GM12873 (cell line): Measurements from ENCODE around the gene GTPBP4.

Experiments
- TF ChIP-seq, protein P1 (sequence below): IDR thresholded peaks from 2 replicates; pipeline ENCODE4 v1.5.1; 2012; ENCODE audit warnings: low read depth, mild to moderate bottlenecking, moderate library complexity, low read length, control low read depth; ENCODE audit not compliant: insufficient read depth; ENCODE audit errors: missing control alignments

GTPBP4 gene

DNA sequence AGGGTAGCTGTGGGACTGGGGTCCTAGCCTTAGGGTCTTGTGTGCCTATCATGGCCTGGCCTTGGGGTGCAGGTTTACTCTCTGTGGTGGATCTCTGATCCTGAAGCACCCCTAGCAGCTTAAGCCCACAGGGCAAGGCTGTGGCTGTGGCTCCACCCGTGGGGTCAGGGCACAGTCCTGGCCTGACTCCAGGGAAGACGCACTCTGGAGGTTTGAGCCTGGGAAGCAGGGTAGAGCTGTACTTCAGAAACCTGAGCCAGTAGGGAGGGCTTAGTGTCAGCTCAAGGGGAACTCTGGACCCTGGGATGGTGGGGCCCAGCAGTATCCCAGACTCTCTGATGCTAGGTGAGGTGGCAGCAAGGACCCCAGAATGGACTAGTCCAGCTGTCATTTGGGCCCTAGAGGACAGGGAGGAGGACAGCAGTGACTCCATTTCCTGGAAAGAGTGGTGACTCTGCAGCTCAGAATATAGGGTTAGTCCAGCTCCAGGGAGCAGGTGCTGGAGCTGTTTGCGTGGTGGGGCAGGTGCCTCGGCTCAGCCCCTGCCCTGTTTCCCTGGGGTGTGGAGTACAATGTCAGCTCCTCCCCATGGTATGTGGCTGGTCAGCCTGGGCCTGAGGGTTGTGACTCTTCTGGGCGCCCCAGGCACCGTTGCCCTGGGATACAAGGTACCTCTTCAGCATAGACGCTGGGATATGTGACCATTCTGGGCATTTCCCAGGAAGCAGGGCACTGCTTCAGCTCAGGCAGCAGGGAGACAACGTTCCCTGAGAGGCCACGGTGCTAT, 15.8 kb downstream of the GTPBP4 start:
- TF ChIP-seq, protein P1, sequence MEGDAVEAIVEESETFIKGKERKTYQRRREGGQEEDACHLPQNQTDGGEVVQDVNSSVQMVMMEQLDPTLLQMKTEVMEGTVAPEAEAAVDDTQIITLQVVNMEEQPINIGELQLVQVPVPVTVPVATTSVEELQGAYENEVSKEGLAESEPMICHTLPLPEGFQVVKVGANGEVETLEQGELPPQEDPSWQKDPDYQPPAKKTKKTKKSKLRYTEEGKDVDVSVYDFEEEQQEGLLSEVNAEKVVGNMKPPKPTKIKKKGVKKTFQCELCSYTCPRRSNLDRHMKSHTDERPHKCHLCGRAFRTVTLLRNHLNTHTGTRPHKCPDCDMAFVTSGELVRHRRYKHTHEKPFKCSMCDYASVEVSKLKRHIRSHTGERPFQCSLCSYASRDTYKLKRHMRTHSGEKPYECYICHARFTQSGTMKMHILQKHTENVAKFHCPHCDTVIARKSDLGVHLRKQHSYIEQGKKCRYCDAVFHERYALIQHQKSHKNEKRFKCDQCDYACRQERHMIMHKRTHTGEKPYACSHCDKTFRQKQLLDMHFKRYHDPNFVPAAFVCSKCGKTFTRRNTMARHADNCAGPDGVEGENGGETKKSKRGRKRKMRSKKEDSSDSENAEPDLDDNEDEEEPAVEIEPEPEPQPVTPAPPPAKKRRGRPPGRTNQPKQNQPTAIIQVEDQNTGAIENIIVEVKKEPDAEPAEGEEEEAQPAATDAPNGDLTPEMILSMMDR: no peak

DNA sequence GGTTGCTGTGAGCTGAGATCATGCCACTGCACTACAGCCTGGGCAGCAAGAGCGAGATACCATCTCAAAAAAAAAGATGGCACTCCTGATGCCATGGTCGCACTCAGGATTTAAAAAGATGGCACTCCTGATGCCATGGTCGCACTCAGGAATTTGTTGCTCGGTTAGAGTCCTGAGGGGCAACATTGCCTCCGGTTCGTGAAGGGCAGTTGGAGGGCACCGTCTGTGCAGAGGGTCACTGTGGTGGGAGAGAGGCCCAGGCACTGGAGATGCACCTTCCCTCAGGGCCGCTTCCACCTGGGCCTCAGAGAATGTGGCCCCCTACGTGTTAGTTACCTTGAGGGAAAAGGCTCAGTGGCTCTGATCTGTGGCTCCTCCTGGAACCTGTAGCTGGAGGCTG, 18.3 kb downstream of the GTPBP4 start:
- TF ChIP-seq, protein P1: no peak

DNA sequence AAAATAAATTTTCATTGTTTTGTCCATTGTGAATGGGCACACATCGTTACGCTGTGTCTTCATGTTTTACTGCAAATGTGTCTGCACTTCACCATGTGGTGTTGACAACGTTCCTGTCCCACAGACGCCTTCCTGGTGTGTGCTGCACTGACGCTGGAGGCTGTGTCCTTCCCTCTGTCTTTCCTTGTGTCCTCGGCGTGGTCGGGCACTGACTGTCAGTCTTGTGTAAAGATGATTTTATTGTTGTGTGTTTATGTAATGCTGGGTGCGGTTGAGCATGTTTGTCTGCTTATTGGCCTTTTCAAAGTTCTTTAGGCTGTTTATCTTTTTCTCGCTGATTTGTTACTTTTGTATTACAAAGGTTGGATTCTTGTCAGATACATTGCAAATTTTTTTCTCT, 19.3 kb downstream of the GTPBP4 start:
- TF ChIP-seq, protein P1: no peak

DNA sequence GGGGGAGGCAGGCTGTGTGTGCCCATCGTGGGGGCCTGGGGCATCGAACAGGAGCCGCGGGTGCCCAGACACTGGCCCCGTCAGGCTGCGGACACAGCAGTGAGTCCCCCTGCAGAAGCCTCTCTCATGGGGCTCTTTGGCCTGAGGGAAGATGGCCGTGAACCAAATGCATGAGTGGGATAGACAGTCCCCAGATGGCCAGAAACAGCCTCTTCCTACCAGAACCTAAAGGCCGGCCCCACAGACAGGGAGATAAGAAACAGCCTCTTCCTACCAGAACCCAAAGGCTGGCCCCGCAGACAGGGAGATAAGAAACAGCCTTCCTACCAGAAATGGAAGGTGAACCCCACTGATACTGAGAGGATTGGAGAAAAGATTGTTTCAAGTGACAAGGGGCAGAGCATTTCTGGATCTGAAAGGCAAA, 20.8 kb downstream of the GTPBP4 start:
- TF ChIP-seq, protein P1: no peak

DNA sequence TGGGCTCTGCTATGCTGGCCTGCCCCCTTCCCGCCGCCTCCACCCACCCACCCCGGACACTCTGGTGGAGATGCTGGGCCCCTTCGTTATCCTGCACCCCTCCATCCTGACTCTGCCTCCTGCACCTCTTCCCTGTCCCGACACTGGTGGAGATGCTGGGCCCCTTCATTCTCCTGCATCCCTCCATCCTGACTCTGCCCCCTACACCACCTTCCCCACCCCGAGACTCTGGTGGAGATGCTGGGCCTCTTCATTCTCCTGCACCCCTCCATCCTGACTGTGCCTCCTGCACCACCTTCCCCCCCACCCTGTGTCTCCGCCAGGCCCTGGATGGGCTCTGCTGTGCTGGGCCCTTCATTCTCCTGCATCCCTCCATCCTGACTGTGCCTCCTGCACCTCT, 22.5 kb downstream of the GTPBP4 start:
- TF ChIP-seq, protein P1: no peak

DNA sequence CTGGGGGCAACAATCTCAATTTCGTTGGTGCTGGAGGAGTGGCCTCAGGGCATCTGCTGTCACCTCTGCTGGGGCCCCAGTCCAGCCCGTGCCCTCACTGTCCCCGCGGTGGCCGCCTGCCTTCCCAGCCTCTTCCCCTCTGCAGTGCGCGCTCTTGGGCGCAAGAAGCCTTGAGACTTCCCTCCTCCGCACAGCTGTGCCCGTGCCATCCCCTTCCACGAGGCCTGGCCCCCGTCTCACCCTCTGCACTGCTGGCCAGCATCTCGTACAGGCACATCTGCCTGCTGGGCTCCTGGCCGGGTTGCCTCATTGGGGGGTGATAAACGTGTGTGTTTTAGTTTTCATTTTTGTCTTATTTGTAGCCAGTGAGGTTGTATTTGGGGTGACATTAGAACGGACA, 23.5 kb downstream of the GTPBP4 start:
- TF ChIP-seq, protein P1: no peak

DNA sequence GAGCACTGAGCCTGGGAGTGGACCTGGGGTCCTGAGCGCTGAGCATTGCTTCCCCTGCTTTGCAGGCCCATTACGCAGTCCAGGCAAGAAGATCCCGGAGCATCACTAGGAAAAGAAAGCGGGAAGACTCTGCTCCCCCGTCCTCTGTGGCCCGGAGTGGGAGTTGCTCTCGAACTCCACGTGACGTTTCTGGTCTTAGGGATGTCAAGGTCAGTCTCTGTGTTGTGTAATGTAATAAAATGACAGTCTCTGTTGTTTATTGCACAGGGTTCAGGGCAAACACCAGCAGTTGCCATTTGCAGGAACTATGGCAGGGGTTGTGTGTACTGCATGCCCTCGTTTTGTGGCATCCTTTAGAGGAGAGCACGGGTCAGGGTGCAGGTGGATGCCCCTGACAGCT, 27.5 kb downstream of the GTPBP4 start:
- TF ChIP-seq, protein P1: no peak

DNA sequence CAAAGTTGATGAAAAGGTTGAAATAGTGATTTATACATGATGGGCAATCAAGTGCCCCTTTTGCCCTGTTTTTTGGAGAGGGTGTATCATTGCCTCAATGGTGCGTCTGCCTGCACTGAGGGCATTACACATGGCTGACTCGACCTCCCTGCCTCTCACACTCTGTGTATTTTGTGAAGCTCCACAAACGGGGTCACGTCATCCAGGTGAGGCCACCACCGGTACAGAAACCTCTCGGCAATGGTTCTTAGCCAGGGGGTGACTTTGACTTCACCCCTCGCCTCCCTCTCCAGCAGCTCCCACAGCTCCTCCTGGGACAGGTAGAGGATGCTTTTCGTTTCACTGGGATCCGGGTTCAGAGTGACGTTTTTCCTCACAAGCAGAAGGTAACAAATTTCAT, 31.1 kb downstream of the GTPBP4 start:
- TF ChIP-seq, protein P1: no peak
